GM20431 (cell line): Measurements from ENCODE around the gene ABLIM2.

Source experiments
- in situ Hi-C: fragments of 300-500 bp; cut with MseI, MboI; formaldehyde crosslinking; loops from one replicate; pipeline ENCODE4 v1.15.0; 2020; ENCODE audit warnings: low sequenced_read_pairs; ENCODE audit not compliant: unreplicated experiment

The ABLIM2 gene

GRCh38 chr4:8127051-8127826 lies 31.4 kb downstream of the ABLIM2 start:
- in situ Hi-C loops = no loop called here

- in situ Hi-C loops = no loop called here
These were observed 32.1 kb downstream of the ABLIM2 start for GRCh38 chr4:8126523-8126922.

DNA sequence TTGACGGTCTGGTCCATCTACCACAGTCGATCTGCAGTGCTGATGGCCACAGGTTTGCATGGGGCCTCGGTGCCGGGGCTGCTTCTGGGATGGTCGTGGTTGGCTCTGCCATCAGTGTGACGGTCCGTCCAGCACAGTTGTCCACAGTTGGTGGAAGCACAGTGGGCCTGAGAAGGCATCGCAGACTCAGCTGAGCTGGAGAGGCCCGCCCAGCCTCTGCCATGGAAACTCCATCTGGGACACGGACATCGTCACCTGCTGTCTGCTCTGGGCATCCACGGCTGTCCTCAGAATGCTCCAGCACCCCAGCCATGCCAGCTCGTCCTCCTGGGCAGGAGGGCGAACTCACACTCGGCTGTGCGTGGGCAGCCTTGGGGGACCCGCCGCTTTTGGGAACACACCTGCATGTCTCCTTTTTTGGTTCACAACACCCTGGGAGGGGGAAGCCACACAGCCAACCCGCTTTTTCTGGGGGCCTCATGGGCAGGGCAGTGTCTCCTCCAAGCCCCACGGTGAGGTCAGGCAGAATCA lies 33.0 kb downstream of the ABLIM2 start:
- in situ Hi-C loops = no loop called here

GRCh38 chr4:8123870-8124269 lies 34.7 kb downstream of the ABLIM2 start:
- in situ Hi-C loops = no loop called here

GRCh38 chr4:8123389-8123788 lies 35.2 kb downstream of the ABLIM2 start:
- in situ Hi-C loops = no loop called here

- in situ Hi-C loops = no loop called here
These were observed 35.9 kb downstream of the ABLIM2 start for GRCh38 chr4:8122746-8123145.

GRCh38 chr4:8121292-8122015 lies 37.2 kb downstream of the ABLIM2 start:
- in situ Hi-C loops = no loop called here

DNA sequence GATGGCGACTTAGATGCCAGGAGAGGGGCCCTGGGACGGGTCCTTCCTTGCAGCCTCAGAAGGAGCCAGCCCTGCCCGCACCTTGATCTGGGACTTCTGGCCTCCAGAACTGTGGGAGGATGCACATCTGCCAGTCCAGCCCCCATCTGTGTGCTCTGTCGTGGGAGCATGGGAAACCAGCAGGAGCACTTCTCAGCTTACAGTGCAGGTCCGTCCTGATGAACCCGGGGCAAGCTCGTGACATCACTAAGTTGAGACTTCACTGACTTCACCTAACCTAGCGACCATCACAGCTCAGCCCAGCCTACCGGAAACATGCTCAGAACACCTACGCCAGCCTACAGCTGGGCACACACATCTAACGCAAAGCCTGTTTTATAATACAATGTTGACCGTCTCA lies 38.1 kb downstream of the ABLIM2 start:
- in situ Hi-C loops = no loop called here

DNA sequence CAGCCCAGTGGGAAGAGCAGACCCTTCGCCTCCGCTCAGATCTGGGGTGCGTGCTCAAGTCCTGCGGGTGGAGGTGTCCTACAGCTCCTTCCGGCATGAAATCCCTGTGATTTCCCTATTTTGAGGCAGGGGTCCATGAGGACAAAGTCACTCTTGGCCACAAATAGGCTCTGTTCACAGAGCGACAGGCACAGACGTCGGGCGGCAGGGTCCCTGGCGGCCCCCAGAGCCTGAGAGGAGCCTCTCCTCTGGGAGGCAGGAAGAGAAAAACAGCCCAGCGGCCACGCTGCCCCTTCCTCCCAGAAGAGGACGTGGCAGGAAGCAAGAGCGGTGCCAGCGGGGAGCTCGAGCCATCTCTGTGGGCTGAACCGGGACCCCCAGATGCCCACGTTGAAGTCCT lies 38.7 kb downstream of the ABLIM2 start:
- in situ Hi-C loops = no loop called here

DNA sequence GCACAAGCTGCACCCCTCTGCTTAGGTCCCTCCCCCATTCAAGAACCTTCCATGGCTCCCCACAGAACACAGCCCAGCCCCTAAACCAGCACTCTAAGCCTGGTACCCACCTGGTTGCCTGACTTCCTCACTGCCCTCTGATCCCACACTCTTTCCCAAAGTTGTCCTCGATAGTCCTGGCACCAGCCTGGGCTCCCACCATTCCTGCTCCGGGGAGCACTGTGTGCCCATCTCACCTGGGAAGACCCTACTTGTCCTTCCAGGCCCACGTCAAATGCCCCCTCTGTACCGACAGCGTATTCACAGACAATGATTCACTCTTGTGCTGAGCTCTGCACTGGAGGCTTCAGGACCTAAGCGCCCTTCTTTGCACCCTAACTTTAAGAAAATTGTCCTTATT lies 40.1 kb downstream of the ABLIM2 start:
- in situ Hi-C loops = no loop called here

DNA sequence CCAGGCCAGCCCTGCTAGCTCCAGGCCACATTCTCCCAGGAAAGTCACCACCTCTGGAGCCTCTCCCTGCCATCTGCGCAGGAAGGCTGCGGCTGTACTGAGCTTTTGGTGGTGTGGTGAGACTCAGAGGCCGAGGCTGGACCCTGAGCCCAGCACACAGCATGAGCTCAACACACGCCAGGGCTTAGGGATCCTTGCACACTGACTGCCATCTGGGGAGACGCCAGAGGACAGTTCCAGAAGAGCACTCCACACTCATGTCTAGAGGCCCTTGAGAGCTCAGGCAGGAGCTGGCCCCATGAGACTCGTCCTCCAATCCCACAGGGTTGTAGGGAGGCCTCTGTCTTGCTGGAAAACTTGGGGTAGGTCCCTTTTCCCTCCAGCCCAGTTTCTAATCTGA lies 40.6 kb downstream of the ABLIM2 start:
- in situ Hi-C loops = no loop called here

DNA sequence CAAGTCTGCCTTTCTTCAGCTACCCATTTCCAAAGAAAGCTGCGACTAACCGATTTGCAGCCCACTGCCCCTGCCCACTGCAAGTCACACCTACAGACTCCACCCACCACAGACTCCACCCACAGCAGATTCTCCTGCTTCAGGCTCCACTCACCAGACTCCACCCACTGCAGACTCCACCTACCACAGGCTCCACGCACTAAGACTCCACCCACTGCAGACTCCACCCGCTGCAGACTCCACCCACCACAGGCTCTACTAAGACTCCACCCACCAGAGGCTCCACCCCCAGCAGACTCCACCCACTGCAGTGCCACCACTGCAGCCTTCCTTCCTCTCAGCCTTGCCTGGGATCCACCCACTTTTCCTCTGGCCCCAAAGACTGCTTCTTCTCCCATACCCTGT lies 41.3 kb downstream of the ABLIM2 start:
- in situ Hi-C loops = no loop called here

DNA sequence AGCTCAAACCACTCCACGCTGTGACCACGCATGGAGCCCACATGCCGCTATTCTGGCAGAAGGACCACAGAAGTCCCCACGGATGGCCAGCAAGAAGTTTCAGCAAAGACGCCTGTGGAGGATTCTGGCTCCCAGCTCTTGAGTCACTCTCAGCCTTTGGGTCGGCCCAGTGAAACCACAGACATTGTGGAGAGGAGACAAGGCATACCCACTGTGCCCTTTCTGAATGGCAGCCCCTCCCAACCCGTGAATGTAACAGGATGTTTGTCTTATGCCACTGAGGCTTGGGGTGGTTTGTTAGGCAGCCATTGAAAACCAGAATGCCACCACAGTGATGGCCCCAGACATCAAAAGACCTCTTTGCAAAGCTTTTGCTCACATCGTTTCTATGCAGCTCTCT lies 42.7 kb downstream of the ABLIM2 start:
- in situ Hi-C loops = no loop called here

DNA sequence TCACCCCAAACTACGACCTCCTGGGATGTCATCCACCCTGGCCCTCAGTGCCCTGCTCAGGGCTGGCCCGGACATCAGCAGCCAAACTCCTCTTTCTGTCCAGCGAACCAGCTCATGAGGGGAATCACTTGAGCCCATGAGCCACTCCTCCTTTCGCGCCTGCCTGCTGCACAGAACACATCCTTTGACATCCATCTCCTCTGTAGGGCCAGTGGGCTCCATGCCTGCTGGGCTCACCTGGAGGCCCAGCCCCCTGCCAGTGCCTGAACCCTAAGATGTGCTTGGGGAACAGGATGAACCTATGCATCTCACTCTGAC lies 43.5 kb downstream of the ABLIM2 start:
- in situ Hi-C loops = no loop called here

DNA sequence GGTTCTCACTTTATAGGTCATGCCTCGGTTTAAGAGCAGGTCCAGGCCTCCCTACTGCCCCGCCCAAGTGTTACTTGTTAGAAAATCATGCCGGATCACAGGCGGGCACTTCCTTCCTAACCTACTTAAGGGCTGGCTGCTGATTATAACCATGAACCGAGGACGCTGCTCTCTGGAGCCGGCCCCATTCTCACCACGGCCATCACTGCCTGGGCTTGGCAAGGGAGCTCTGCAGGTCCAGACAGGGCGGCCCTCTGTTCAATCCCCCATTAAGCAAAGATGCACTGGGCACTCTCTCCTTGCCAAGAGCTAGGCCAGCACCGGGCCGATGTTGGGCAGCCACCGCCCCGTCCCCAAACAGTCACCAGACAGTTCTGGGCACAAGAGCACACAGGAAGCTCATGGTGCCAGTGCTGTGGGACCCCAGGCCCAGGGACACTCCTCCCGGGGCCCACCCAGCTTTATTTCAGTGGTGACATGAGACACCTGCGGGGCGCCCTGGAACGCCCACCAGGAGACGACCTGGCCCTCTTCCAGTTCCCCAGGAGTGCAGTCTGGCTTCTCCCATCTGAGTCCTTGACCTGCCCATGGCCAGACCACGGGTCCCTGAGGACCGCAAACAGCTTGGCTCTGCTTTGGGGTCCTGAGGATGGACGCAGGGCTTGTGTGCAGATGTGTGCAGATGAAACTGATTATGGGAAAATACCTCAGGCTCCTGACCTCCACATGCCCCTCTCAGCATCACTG lies 44.0 kb downstream of the ABLIM2 start:
- in situ Hi-C loops = no loop called here

DNA sequence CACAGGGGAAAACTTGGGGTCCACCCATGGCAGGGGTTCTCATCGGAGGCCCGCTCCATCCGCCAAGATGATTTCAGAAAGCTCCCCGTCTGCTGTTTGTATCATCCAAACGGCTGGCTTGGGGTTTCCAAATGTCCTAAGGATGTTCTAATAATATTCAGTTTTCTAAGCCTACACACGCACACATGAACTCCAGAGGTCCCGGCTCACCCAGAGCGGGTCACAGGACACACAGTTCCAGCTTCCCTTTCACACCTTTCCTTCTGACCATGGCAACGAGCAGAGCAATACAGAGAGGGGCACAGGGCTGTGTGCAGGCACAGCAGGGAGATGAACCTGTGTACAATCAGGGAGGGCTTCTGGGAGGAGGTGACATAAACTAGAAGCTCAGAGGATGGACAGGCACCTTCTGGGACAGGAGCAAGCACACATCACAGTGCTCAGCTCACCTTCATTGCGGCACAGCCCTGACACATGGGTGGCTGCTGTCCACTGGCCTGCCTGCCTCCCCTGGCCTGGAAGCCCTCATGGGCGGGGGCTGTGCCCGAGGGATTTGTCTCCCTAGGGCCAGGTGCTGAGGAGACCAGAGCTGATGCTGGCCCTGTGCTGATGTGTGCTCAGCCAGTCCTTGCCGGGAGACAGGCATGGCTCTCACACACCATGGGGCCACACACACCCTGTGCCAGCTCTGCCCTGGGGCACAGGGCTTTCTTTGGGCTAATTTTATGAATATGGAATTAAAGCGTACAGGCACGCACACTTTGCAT lies 44.8 kb downstream of the ABLIM2 start:
- in situ Hi-C loops = no loop called here

DNA sequence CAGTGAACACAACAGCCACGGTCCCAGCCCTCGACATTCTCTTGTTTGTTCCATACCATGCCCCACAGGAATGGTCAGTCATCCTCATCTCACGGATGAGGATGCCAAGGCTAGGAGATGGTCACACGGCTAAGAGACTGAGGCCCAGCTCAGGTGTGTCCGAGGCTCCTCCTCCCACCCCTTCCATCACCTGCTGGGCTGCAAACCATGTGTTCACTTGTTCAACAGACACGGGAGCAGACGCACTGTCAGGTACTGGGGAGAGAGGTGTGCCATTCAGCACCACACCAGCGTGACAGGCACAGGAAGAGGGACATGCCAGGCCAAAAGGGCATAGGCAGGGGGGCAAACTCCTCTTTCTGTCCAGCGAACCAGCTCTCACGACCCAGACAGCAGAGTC lies 45.9 kb downstream of the ABLIM2 start:
- in situ Hi-C loops = no loop called here

DNA sequence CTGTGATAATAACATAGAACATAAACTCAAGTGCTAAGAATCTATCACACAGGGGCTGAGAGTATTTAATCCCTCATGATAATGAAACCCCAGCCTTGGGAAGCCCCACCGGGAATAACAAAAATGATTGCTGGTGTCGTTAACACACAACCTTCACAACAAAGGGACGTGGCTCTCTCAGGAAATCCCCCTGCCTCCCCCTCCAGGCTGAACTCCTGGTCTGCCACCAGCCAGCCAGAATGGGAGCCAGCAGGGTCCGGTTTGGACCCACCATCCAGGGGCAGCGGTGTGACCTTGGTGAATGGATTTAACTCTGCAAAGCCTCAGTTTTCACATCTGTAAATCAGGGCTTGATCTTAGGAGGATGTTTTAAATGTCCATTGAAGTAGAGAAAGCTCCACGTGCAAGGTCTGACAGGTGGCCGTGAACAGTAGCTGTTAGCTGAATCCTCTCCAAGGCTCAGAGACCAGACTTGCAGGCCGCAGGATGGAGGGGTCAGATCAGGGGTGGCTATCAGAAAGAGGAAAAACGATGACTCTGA lies 46.5 kb downstream of the ABLIM2 start:
- in situ Hi-C loops = no loop called here

- in situ Hi-C loops = no loop called here
These were observed 48.3 kb downstream of the ABLIM2 start for GRCh38 chr4:8110071-8110986.
